Iris pigment epithelial cell (primary cell): Measurements from ENCODE around the gene BTG2.

Experiments used
- DNase-seq: peaks from one replicate; pipeline ENCODE4 v3.0.0-alpha.2; 2011; ENCODE audit warnings: low read depth

Gene BTG2

GRCh38 chr1:203342192-203342940, 37.0 kb downstream of the BTG2 start:
- DNase-seq: peak; percentile 33

GRCh38 chr1:203343956-203344754, 38.8 kb downstream of the BTG2 start:
- DNase-seq: no peak

GRCh38 chr1:203346060-203346768, 40.9 kb downstream of the BTG2 start:
- no peak for DNase-seq

GRCh38 chr1:203346769-203347102, 41.4 kb downstream of the BTG2 start:
- no peak for DNase-seq

GRCh38 chr1:203349166-203349565, 43.8 kb downstream of the BTG2 start:
- DNase-seq: no peak

GRCh38 chr1:203349773-203350524, 44.6 kb downstream of the BTG2 start:
- DNase-seq: no peak

- DNase-seq: peak; percentile 66
Observed at GRCh38 chr1:203351037-203351625, 45.8 kb downstream of the BTG2 start, which contains the start of gene FMOD. FMOD (minus strand) TSS chr1:203351122; CDS start chr1:203348270, 2,852 bp downstream.

- DNase-seq: no peak
Observed at GRCh38 chr1:203353486-203353885, 48.2 kb downstream of the BTG2 start.

GRCh38 chr1:203354246-203354645, 48.9 kb downstream of the BTG2 start:
- DNase-seq: peak; percentile 69

GRCh38 chr1:203359010-203359571, 53.8 kb downstream of the BTG2 start:
- peak; percentile 13 for DNase-seq
